Measurements from ENCODE around the gene CYP4F11. TPM values are rescaled to one million over a fixed set of nuclear protein-coding genes. Genes with fewer than 3 reads are reported as not detected.
"Not testable (repeated sequence)": the region's sequence is repeated elsewhere in the genome, so short reads cannot be mapped to it uniquely, and the experiment has no call there.

Gene CYP4F11
- 0.38 TPM in 1 of 2 replicates, not detected in the other for total RNA-seq

- peaks cover 5% of the 10 kb centered on the region for H3K27me3 ChIP-seq (ENCODE audit: control insufficient read depth, insufficient read depth, low read length)
- DNase-seq (ENCODE audit: low read depth): peak; percentile 21
- H3K4me3 ChIP-seq (ENCODE audit: low read depth, low read length): no peak within 1 kb of the TSS
- no peaks in the 10 kb centered on the region for H3K36me3 ChIP-seq (ENCODE audit: control insufficient read depth, insufficient read depth, low read length)
- TF ChIP-seq CTCF (IDR thresholded peaks at IDR 0.05; ENCODE audit: insufficient read depth, low read length, poor library complexity, severe bottlenecking): no peak
Observed at GRCh38 chr19:15934332-15935078, at the start of gene CYP4F11. Gene CYP4F11, minus strand, starts transcription at chr19:15934529. Its CDS starts 121 bp downstream, at chr19:15934408.

GRCh38 chr19:15979293-15979692, 45.0 kb upstream of the CYP4F11 start:
- DNase-seq (ENCODE audit: low read depth): no peak
- TF ChIP-seq CTCF (IDR thresholded peaks at IDR 0.05; ENCODE audit: insufficient read depth, low read length, poor library complexity, severe bottlenecking): no peak
- no peak overlapping the region for H3K4me3 ChIP-seq (ENCODE audit: low read depth, low read length)

GRCh38 chr19:15977690-15978089, 43.4 kb upstream of the CYP4F11 start:
- Histone ChIP-seq H3K27me3 (ENCODE audit: control insufficient read depth, insufficient read depth, low read length) (no peaks in the 10 kb centered on the region), H3K4me3 (ENCODE audit: low read depth, low read length) (no peak overlapping the region), H3K36me3 (ENCODE audit: control insufficient read depth, insufficient read depth, low read length) (no peaks in the 10 kb centered on the region)
- no peak for TF ChIP-seq CTCF (IDR thresholded peaks at IDR 0.05; ENCODE audit: insufficient read depth, low read length, poor library complexity, severe bottlenecking)
- no peak for DNase-seq (ENCODE audit: low read depth)

More at GRCh38 chr19:15979293-15979692, 45.0 kb upstream of the CYP4F11 start:
- H3K27me3 ChIP-seq (ENCODE audit: control insufficient read depth, insufficient read depth, low read length): no peaks in the 10 kb centered on the region
- H3K36me3 ChIP-seq (ENCODE audit: control insufficient read depth, insufficient read depth, low read length): no peaks in the 10 kb centered on the region

- DNase-seq (ENCODE audit: low read depth): no peak
- H3K36me3 ChIP-seq (ENCODE audit: control insufficient read depth, insufficient read depth, low read length): no peaks in the 10 kb centered on the region
- TF ChIP-seq CTCF (IDR thresholded peaks at IDR 0.05; ENCODE audit: insufficient read depth, low read length, poor library complexity, severe bottlenecking): no peak
- no peak overlapping the region for H3K4me3 ChIP-seq (ENCODE audit: low read depth, low read length)
- no peaks in the 10 kb centered on the region for H3K27me3 ChIP-seq (ENCODE audit: control insufficient read depth, insufficient read depth, low read length)
Observed at GRCh38 chr19:15976836-15977689, 42.7 kb upstream of the CYP4F11 start.

- Histone ChIP-seq H3K27me3 (ENCODE audit: control insufficient read depth, insufficient read depth, low read length) (no peaks in the 10 kb centered on the region), H3K36me3 (ENCODE audit: control insufficient read depth, insufficient read depth, low read length) (no peaks in the 10 kb centered on the region), H3K4me3 (ENCODE audit: low read depth, low read length) (no peak overlapping the region)
- TF ChIP-seq CTCF (IDR thresholded peaks at IDR 0.05; ENCODE audit: insufficient read depth, low read length, poor library complexity, severe bottlenecking): no peak
- no peak for DNase-seq (ENCODE audit: low read depth)
Observed at GRCh38 chr19:15974856-15975255, 40.5 kb upstream of the CYP4F11 start.

- not testable (repeated sequence) for H3K36me3 ChIP-seq (ENCODE audit: control insufficient read depth, insufficient read depth, low read length); H3K27me3 ChIP-seq (ENCODE audit: control insufficient read depth, insufficient read depth, low read length); DNase-seq (ENCODE audit: low read depth); H3K4me3 ChIP-seq (ENCODE audit: low read depth, low read length)
Observed at GRCh38 chr19:15972043-15972442, 37.7 kb upstream of the CYP4F11 start.
